AG04449 (cell line): ENCODE data around the gene PIK3R5.

Experiments used
- CTCF ChIA-PET: fragments of 350-600 bp; formaldehyde crosslinking; extraction: SDS; loops from one replicate; lab custom pipeline; 2021; ENCODE audit warnings: antibody characterized with exemption; lab: Yijun Ruan, JAX
- POLR2A ChIA-PET: fragments of 400-600, 350-600 bp; formaldehyde crosslinking; extraction: SDS; loops from one replicate; lab custom pipeline; 2020; ENCODE audit warnings: antibody characterized with exemption, inconsistent platforms; lab: Yijun Ruan, JAX
- DNase-seq: peaks from one replicate; pipeline ENCODE4 v3.0.0-alpha.2; 2010; ENCODE audit warnings: low read depth, low spot score
- H3K4me3 ChIP-seq: 2 replicates; pipeline ENCODE4 v1.5.1; 2011; ENCODE audit warnings: low read depth, mild to moderate bottlenecking, control low read depth, low read length
- CTCF ChIP-seq: IDR thresholded peaks from one replicate; pipeline ENCODE4 v1.5.1; 2011; ENCODE audit warnings: mild to moderate bottlenecking, moderate library complexity, low read length, control low read depth, inconsistent platforms; ENCODE audit not compliant: insufficient read depth; ENCODE audit errors: missing control alignments

PIK3R5 gene

GRCh38 chr17:8894673-8895578, 70.6 kb downstream of the PIK3R5 start:
- CTCF ChIA-PET: interaction anchor here (0.7 to 3.4 kb wide), 29 partner anchors 9 to 834 kb away, joined by 3 to 24 read pairs (median 5); no protein-coding TSS in a partner anchor
- peak; percentile 16 for DNase-seq
- peak; percentile 74 for TF ChIP-seq CTCF
- H3K4me3 ChIP-seq: peak overlapping the region; percentile 34
- POLR2A ChIA-PET: no interaction called here

DNA sequence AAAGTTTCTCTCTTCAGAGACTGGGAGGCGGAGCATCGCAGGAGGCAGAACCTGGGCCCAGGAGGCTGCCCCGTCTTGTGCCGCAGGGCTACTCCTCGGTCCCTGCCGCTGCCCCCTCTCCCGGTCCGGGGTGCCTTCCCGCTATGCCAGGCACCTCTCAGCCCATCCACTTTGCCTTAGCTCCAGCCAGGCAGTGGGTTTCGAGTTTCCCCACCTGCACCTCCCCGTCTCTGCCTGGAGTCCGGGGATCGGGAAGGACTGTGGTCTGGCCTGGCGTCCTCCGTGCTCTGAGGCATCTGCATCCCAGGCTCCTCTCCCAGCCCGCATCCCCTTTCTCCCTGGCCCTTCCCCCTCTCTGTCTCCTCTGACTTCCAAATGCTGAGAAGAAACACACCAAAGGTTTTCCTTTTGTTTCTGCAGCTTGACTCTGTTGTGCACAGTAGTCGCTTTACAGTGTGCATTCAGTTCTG, 71.3 kb downstream of the PIK3R5 start:
- ChIA-PET CTCF (interaction anchor here (0.7 to 3.4 kb wide), 28 partner anchors 8 to 833 kb away, joined by 3 to 24 read pairs (median 5); no protein-coding TSS in a partner anchor), POLR2A (no interaction called here)
- no peak for DNase-seq
- no peak for TF ChIP-seq CTCF
- peak overlapping the region; percentile 34 for H3K4me3 ChIP-seq

- no peak overlapping the region for H3K4me3 ChIP-seq
- CTCF ChIA-PET: interaction anchor here (1.0 to 3.4 kb wide), 14 partner anchors 8 to 833 kb away, joined by 3 to 24 read pairs (median 7); no protein-coding TSS in a partner anchor
- POLR2A ChIA-PET: no interaction called here
- no peak for DNase-seq
- TF ChIP-seq CTCF: no peak
Measured at GRCh38 chr17:8893621-8894201, 71.8 kb downstream of the PIK3R5 start.

DNA sequence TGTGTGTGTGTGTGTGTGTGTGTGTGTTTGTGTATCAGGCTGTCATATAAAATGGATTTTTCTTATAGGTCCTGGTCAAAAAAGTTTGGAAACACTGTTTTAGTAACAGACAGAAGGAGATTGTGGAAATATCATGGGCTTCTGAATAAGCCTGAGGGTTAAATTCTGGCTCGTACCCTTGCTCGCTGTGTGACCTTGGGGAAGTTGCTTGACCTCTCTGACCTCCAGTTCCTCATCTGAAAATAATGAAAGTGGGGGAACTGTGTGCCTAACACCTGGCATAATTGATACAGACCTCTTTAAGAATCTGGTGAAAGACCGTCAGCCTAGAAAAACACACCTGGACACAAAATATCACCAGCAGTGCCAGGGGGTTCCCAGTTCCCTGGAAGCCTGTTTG, 72.4 kb downstream of the PIK3R5 start:
- TF ChIP-seq CTCF: no peak
- DNase-seq: no peak
- H3K4me3 ChIP-seq: no peak overlapping the region
- CTCF ChIA-PET: interaction anchor here (1.4 to 2.6 kb wide), 3 partner anchors 11 to 140 kb away, joined by 4 to 16 read pairs (median 9); no protein-coding TSS in a partner anchor
- POLR2A ChIA-PET: no interaction called here

DNA sequence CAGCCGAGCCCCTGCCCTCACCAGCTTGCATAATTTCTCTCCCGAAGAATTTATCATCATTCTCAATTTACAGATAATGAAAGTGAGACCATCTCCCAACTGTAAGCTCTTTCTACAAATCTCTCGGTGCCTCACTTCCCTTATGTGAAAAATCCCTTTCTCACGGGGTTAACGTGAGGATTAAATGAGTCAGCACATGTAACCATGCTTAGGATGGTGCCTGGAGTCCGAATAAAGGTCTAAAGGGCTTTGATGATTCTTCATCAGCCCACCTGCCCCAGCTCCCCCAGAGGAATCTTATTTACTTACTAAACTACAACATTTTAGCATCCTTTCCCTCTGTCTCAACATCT, 73.2 kb downstream of the PIK3R5 start:
- H3K4me3 ChIP-seq: no peak overlapping the region
- no peak for DNase-seq
- ChIA-PET CTCF (no interaction called here), POLR2A (no interaction called here)
- no peak for TF ChIP-seq CTCF

DNA sequence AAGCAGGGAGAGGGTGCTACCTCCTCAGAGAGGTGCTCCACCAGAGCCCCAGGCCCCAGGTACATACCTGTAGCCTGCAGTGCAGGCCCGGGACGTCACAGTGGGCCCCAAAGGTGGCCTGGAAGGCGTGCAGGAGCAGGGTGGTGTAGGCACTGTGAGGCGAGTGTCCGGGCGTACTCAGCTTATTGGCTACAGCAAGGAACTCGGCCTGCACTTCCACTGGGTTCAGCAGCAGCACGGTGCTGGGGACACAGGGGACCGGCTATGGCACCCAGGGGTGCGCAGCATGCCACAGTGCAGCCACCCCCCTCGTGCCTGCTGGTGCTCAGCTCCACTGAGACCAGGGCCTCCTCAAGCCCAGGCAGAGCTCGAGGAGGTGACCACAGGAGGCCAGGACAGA, 74.8 kb downstream of the PIK3R5 start:
- no peak overlapping the region for H3K4me3 ChIP-seq
- no peak for TF ChIP-seq CTCF
- ChIA-PET POLR2A (no interaction called here), CTCF (interaction anchor here (0.9 to 1.4 kb wide), 5 partner anchors 11 to 507 kb away, joined by 3 read pairs; no protein-coding TSS in a partner anchor)
- no peak for DNase-seq
